HG03342 (cell line): ENCODE results near the gene ACTRT3.
"Not testable (repeated sequence)": the region's sequence is repeated elsewhere in the genome, so short reads cannot be mapped to it uniquely, and the experiment has no call there.

Source experiments
- ATAC-seq: cut with Tn5 transposase; IDR thresholded peaks from one replicate; pipeline ENCODE4 v1.9.1; 2021; ENCODE audit warnings: mild to moderate bottlenecking, moderate library complexity; ENCODE audit not compliant: unreplicated experiment

Gene ACTRT3

DNA sequence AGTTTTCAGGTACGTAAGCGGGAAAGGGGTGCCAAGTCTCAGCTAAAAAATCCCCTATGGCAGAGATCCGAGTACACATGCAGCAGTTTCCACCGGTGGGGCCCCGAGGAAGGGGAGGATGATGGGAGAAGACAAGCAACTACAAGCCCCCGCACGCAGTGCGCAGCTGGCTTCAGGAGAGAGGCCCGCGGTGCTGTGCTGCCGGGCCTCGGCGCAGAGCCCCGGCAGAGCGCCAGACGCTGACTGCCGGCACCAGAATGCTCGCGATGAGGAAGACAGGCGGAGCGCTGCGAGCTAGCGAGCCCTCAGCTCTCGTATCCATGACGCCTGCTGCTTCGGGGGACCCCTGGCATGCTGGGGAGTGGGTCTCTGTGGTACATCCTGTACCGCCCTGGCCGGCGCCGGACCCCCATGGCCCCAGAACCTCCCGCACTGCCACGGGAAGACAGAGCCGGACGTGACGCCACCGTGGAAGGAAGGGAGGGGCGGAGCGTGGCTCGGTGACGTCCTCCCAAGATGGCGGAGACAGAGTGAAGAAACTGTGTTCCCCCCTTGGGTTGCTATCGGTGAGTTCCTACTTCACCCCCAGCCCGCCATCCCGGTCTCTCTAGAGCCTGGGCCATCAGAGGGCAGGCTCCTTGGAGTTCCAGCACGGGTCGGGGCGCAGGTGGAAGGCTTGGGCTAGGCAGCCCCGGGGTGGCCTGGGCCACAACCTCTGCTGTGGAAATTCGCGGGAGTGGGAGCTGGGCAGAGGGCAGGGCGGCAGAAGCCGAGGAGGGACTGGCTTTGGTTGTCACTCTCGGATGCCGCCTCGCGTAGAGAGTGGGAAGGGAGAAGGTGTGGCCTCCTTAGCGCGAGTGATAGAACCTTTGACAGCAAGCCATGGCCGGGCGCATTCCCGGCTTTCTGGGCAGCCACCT is 3.8 kb upstream of the ACTRT3 start, which contains the start of gene MYNN:
Gene MYNN (plus strand): TSS at position 500 of the 920 bp plus-strand sequence. CDS start 900 bp downstream, outside the sequence.
- peak; percentile 82 for ATAC-seq

DNA sequence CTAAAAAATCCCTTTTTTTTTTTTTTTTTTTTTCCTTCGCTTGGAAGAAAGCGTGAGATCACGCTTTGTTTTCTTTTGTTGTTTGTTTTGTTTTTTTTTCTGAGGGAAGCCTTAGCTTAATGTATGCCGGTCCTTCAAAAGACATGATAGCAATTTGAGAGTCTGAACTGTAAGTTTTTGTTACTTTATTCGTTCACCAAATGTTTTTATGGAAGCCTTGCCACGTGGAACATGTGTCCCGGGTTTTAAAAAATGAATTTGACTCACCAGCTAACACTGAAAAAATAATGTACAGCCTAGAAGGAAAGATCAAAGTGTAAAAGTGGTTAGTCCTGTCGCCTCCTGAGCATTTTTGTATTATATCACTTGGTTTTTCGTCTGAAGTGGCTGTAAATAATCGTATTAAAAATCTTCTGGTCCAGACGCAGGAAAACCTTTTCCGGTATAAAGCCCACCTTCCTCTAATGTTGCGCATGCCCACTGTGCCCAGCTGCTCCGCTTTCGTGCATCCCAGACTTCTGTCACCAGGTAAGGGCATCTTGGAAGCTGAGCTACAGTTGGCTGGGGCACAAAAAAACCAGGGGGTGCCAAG is 3.0 kb upstream of the ACTRT3 start:
- peak; percentile 7 for ATAC-seq

DNA sequence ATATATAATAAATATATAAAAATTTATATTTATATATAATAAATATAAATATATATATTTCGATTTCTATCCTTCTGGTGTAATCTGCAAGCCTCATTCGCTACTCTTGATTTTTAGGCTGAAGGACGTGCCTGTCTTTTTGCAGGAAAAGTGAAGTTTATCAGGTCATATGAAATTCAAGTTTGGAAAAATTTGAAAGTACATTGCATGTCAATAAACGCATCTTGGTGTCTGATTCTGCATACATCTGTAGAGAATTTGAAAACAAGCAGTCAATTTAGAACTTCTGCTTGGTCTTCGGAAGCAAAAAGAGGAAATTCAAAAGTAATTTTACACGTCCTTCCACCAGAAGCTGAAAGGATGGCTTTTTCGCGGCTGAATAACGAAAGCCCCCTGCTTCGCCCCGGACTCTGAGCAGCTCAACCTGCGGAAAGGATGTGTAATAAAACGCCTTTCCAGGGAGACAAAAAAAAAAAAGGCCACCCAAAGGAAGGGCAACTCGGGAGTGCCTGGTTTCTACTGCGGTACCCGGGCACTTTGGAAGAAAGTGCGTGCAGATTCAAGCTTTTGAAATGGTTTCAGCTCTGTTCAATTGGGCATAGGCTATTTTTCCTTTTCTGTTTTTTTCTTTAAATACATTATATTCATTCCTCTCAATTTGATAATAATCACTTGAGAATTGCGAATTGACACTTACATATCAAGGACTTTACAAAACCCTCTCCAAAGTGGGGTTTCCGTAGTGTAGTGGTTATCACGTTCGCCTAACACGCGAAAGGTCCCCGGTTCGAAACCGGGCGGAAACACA is 2.3 kb upstream of the ACTRT3 start:
- ATAC-seq = peak; percentile 13

DNA sequence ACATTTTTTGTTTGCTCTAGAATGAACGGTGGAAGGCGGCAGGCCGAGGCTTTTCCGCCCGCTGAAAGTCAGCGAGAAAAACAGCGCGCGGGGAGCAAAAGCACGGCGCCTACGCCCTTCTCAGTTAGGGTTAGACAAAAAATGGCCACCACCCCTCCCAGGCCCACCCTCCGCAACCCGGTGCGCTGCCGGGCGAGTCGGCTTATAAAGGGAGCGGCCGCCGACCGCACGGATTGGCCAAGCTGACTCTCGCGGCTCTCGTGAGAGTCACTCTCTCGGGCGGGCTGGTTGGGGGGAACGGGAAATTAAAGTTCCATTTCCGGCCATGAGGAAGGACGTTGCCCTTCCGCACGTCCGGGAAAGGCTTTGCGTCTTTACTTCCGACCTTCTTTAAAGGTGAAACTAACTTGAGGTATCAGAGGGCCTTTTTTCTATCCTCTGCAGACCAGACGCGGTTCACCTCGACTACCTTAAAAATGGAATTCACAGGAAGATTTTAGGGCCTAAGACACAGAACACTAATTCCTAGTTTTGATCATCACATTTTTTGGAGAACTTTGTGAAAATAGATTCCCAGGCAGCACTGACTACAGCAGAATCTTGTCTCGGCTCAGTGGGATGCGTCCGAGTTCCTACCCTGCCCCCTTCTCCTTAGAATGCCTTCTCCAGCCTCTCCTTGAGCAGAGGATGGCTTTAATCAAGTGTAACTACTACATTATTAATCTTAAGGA is 4.3 kb downstream of the ACTRT3 start, which contains the start of gene TERC:
Gene TERC (minus strand): TSS at position 179 of the 731 bp plus-strand sequence.
- ATAC-seq = peak; percentile 79

DNA sequence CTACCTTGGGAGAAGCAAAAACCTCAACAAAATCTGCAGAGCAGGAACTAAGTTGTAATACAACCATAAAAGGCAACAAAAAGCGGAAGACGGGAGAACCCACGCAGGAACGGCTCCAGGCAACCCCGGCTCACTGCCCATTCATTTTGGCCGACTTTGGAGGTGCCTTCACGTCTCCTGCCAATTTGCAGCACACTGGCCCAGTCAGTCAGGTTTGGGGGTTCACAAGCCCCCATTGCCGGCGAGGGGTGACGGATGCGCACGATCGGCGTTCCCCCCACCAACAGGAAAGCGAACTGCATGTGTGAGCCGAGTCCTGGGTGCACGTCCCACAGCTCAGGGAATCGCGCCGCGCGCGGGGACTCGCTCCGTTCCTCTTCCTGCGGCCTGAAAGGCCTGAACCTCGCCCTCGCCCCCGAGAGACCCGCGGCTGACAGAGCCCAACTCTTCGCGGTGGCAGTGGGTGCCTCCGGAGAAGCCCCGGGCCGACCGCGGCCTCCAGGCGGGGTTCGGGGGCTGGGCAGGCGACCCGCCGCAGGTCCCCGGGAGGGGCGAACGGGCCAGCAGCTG is 5.0 kb downstream of the ACTRT3 start:
- peak; percentile 29 for ATAC-seq

DNA sequence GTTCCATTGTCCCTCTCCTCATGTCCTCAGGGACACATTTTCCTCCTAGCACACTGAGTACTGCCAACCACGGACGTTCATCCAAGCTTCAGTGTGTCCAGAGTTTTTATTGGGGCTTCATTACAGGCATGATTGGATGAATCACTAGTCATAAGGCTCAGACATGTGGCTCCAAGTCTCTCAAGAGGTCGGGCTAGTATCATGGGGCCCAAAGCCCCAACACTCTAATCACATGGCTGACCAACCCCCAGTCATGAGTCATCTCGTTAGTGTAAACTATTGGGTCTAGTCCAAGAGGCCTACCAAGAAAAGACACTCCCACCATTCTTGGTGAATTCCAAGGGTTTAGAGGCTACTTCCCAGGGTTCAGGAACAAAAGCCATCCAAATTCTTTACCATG is 8.9 kb downstream of the ACTRT3 start:
- no peak for ATAC-seq

DNA sequence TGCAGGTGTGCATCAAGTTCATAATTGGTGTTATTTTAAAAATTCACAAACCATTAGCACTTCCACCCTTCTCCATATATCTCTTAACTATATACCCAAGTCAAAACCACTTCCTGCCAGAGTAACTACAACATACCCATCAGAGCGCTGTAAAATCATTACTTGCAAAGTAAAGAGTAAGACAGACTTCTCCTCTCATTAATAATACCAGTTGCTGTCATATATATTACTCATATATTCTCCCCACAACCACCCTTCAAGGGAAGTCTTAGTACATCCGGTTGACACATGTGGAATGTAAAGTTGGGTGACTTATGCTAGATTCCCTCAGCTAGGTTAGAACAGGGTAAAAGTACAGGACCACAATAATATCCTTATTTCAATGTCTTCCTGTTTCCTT is 10.1 kb downstream of the ACTRT3 start:
- ATAC-seq = peak; percentile 46

DNA sequence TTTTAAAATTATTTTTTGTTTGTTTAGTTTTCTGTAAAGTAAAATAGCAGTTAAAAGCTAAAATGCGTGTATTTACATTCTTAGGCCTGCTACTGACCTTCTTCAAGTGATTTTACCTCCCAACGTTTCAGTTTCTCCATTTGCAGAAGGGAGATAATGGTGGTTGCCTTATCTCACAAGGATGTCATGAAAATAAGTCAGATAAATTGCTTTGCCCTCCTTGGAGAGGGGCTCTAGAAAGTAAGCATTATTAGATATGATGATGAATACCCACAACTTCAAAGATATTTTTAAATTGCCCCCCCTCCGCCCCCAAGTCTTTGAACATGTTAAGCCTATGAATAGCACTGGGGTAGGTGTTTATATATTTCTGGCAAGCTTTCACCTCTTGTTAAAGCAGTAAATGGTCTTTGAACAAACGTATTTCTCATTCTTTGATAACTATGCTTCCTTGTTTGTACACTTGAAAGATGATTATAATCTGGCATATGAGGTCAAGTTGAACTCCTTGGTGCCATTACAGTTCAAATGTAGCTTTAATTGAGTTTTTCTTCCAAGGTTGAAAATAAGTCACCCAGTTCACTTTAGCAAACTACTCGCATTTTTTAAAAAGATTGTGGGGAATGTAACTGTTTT is 10.9 kb downstream of the ACTRT3 start:
- no peak for ATAC-seq

DNA sequence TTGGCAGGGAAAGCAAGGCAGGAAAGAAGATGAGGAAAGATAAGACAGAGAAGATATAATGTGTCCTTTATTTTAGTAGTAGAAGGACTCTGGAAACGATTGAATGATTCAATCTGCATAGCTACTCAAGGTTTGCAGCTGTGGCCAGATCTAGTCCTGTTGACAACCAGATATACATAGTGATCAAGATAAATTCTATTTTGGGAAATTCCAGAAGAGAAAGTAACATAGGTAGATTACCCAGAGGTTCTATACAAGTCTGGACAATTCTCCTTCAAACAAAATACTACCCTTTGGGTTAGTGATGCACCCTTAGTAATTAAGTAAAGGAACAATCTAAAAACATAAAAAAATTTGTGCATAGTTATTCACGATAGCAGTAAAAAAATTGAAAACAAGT is 13.9 kb downstream of the ACTRT3 start:
- no peak for ATAC-seq

DNA sequence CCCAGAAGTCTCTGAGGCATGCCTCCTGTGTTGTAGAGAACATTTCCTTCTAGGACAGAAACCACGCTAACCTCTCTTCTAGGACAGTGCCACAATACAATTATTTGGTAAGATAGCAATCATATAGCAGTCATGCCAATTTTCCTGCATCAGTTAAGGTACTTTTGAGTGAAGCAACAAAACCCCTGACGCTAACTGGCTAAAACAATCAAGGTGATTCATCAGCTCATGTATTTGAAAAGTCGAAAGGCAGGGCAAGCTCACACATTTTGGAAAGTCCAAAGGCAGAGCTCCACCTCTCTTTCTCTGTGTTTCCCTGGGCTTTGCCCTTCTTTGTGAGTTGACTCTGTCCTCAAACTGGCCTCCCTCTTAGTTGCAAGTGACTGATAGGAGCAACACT is 14.7 kb downstream of the ACTRT3 start:
- no peak for ATAC-seq

DNA sequence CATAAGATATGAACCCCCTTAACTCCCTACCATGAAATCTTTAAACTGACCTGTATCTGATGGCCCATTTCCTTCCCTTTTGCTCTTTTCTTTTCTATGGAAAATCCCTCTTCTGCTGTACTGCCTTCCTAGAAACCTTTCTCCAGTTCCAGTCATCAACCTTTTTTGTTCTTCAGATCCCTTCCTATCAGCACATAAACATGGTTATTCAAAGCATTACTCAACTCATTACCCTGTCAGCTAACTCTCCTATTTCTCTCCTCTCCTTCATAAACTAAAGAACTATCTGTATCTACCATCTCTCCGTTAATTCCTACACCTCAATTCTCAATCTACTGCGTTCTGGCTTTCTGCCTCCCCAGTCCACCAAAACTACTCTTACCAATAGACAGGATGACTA is 17.5 kb downstream of the ACTRT3 start:
- no peak for ATAC-seq

DNA sequence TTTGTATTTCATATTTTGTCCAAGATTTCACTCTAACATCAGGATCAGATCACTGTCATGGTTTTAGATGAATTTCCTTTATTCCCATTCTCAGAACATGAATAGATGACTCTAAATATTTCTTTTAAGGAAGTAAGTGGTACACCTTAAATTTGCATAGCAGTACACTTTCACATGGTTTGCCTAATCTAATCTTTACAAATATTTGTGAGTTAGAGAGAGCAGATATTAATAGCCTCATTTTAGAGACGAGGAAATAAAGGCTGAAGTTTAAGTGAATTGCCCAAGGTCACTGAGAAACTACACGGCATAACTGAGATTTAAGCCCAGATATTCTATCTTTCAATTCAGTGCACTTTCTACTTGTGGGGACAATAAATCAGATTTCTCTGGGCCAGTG is 18.7 kb downstream of the ACTRT3 start:
- ATAC-seq = no peak

DNA sequence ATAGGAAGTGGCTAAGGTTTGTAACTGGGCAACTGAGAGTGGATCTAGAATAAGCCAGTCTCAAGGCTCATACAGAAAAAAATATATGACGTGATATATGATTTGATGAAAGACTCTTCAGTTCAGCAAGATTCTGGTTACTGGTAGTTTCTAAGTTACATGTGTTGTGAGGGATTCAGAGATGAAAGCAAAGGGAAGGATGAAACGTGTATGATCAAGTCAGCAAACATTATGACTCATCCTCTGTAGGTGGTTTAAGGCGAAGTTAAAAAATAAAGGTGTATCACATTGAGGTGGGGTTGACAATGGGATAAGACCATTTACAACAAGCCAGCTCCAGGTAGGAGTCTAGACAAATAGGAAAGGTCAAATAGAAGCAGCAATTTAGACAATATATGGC is 20.7 kb downstream of the ACTRT3 start:
- ATAC-seq = no peak

DNA sequence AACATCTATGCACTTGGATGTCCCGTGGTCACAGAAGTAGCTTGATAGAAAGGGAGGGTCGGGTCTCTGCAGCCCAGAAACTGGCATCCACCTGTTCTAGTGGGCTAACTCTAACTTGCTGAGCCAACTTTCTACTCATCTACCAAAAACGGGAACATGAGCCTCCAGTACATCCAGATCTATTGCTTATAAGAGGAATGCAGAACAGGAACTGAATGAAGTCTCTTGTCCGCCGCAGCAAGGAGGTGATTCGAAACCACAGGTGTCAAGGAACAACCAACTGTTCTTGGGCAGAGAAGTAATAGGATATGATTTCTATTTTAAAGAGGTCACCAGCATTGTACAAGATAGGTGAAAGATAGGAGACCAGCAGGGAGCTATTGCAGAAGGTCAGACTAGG is 22.4 kb downstream of the ACTRT3 start:
- ATAC-seq = no peak

DNA sequence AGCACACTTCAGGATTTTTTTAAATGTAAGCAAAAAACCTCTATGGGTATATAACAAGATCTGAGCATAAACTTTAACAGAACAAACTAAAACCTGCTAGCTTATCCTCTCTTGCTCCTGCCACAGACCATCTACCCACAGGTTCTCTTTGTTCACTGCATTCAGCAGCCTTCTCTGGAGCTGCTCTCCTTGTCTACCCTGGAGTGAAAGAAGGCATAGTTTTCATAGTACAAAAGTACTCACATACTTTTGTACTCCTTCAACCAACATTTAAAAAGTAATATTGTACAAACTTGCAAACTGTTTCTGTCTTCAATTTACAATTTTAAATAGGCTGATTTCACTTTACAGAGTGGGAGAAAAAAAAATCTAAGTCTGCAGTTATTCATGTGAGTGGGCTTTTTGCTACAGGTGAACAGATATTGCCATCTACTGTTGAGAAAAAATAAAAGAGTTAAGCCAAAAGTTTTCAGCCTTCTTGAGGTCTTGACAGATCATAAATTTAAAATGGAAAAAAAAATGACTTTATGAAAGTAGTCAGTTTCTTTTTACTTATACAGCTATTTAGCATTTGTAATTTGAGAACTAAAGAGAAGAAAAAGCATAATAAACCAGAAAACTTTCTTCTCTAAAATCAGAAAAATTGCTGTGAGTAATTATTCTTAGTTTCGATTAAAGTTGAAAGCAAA is 24.9 kb downstream of the ACTRT3 start:
- no peak for ATAC-seq

DNA sequence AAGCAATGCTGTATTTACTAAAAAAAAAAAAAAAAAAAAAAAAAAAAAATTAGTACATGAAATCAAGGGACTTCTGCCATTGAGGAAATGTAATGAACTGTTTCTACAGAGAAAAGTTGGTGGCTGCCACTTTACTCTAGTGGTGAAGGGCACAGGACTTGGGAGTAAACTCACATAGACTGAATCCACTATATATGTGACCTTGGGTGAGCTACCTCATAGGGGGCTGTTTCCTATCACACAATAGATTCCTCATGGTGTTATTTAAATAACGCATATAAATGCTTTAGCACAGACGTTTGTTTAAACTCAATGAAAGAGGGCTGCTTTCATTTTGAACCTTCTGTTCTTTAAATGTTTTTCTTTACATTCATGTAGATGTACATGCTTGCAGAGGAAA is 30.3 kb downstream of the ACTRT3 start:
- ATAC-seq = no peak

DNA sequence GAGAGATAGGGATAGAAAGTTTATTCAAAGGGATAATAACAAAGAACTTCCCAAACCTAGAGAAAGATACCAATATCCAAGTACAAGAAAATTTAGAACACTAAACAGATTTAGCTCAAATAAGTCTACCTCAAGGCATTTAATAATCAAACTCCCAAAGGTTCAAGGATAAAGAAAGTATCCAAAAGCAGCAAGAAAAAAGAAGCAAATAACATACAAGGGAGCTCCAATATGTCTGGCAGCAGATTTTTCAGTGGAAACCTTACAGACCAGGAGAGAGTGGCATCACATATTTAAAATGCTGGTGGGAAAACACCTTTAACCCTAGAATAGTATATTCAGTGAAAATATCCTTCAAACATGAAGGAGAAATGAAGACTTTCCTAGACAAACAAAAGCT is 37.5 kb downstream of the ACTRT3 start:
- not testable (repeated sequence) for ATAC-seq

DNA sequence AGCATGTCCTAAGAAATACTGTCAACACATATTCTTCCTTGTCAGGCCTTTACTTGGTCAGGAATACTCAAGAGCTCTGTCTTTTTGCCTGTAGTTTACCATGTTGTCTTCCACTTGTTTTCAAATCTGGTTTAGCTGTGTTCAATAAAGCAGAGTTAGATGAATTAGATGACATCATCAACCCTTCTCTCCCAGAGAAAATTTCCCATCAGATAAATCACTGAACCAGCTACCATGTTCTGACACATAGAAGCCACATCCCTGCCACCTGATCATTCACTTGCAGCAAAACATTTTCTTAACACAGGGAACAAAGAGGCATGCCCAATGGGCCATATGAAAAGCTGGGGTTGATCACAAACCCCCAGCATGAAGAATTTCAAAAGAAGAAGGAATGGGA is 46.6 kb downstream of the ACTRT3 start:
- ATAC-seq = no peak

DNA sequence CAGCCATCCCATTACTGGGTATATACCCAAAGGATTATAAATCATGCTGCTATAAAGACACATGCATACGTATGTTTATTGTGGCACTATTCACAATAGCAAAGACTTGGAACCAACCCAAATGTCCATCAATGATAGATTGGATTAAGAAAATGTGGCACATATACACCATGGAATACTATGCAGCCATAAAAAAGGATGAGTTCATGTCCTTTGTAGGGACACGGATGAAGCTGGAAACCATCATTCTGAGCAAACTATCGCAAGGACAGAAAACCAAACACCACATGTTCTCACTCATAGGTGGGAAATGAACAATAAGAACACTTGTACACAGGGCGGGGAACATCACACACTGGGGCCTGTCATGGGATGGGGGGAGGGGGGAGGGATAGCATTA is 50.9 kb downstream of the ACTRT3 start:
- not testable (repeated sequence) for ATAC-seq
